ENCODE data around the gene HK1.

Gene HK1

GRCh38 chr10:69451209-69451783, 173.0 kb downstream of the HK1 start, which contains the start of gene TSPAN15:
TSS of gene TSPAN15 (plus strand) at chr10:69451465. CDS start at chr10:69451595, 130 bp downstream.
- no peak for DNase-seq (ENCODE audit: low read depth)
